ENCODE measurements around the gene LDB2.

LDB2 gene

DNA sequence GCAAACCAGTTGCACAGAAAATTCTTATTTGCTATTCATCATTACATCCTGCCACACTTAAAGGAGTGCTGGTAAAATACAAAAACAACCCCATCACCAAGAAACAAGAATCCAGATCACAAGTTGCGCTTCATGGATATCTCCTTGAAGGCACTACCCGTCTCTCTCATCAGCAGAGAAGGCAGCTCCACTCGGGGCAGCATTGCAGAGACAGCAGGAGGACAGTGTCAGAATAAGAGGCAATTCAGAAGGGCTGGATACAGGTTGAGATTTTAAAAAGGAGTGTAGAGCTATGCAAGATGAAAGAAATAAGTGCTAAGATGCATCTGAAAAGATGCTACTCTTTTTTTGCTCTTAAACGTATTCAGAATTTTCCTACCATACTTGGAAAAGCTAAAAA, 71.4 kb downstream of the LDB2 start:
- H3K9me3 Mint-ChIP-seq = no peaks in the 10 kb centered on the region
- H3K4me1 Mint-ChIP-seq (ENCODE audit: low read depth in 2 of 2) = no peaks in the 10 kb centered on the region
- H3K36me3 Mint-ChIP-seq (ENCODE audit: insufficient read depth) = no peaks in the 10 kb centered on the region
- H3K27me3 Mint-ChIP-seq = peaks cover 0 to 5% of the 10 kb centered on the region in 2 donors
- DNase-seq (no peak), ATAC-seq (replicated peaks) (no peak)
- no peak overlapping the region for H3K4me3 Mint-ChIP-seq
- H3K27ac Mint-ChIP-seq = no peak overlapping the region

DNA sequence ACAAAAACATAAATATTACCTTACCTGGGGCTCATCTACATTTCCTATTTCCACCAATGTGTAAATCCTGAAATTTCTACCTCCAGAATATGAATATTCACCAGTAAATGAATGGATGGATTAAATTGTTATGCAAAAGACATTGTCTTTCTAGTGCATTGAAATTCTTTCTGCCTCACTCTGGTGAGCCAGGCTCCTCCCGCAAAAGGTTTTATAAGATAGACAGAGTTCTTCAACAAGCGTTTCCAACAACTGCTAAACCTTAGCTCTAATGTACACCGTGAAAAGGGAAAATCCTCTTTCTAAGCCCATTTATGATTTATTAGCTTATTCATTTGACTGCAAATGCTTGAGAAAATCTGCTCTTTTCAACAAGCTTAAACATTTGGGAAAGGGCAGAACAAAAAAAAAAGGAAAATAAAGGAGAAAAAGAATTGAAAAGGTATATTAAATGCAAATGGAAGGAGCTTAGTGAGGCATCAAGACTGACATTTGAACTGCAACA, 72.0 kb downstream of the LDB2 start:
- H3K9me3 Mint-ChIP-seq = no peaks in the 10 kb centered on the region
- H3K4me3 Mint-ChIP-seq = no peak overlapping the region
- H3K4me1 Mint-ChIP-seq (ENCODE audit: low read depth in 2 of 2) = no peaks in the 10 kb centered on the region
- peaks cover 0 to 5% of the 10 kb centered on the region in 2 donors for H3K27me3 Mint-ChIP-seq
- no peak overlapping the region for H3K27ac Mint-ChIP-seq
- no peaks in the 10 kb centered on the region for H3K36me3 Mint-ChIP-seq (ENCODE audit: insufficient read depth)
- ATAC-seq (replicated peaks) = no peak
- no peak for DNase-seq

GRCh38 chr4:16824278-16824806, 74.1 kb downstream of the LDB2 start:
- no peak overlapping the region for H3K27ac Mint-ChIP-seq
- H3K27me3 Mint-ChIP-seq = peaks cover 0 to 5% of the 10 kb centered on the region in 2 donors
- no peak overlapping the region for H3K4me3 Mint-ChIP-seq
- no peaks in the 10 kb centered on the region for H3K36me3 Mint-ChIP-seq (ENCODE audit: insufficient read depth)
- DNase-seq = no peak
- H3K9me3 Mint-ChIP-seq = no peaks in the 10 kb centered on the region
- ATAC-seq (replicated peaks) = no peak
- H3K4me1 Mint-ChIP-seq (ENCODE audit: low read depth in 2 of 2) = no peaks in the 10 kb centered on the region

DNA sequence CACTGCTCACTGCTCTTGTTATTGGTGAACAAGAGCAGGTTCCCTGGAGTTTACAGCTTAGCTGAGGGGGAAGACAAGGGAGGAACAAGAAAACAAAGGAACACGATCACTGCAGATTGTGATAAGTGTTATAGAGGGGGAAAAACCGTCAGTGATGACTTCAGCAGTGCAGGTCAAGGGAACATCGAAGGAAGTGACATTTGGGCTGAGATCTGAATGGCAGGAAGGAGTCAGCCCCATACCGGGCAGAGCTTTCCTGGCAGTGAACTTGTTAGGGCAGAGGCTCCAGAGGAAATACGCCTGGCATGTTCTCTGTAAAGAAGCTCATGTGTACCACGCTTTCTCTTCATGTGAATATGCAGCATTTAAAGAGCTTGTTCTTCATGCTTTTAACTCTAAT, 78.1 kb downstream of the LDB2 start:
- Mint-ChIP-seq H3K36me3 (ENCODE audit: insufficient read depth) (no peaks in the 10 kb centered on the region), H3K4me3 (no peak overlapping the region), H3K4me1 (ENCODE audit: low read depth in 2 of 2) (no peaks in the 10 kb centered on the region), H3K27ac (no peak overlapping the region), H3K9me3 (no peaks in the 10 kb centered on the region), H3K27me3 (peaks cover 0 to 11% of the 10 kb centered on the region in 2 donors)
- DNase-seq = no peak
- ATAC-seq (replicated peaks) = no peak

DNA sequence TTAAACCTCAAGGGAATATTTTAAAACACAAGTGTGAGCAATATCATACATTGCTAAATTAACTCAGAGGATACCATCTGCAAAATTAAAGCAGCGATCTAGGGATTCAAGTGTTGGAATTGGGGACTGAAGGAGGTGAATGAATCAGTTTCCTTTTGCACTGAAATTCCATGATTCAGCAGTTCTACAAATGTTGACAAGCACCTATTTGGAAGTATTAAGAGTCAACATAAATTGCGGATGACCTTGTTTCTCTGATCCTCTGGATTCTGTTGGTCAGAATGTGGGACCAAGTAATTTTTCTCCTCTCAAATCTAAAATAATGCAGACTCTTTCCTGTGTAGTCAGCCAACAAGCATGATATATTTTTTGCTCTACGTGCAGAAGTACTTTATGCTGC, 78.8 kb downstream of the LDB2 start:
- Mint-ChIP-seq H3K4me3 (no peak overlapping the region), H3K4me1 (ENCODE audit: low read depth in 2 of 2) (no peaks in the 10 kb centered on the region), H3K9me3 (no peaks in the 10 kb centered on the region), H3K27me3 (peaks cover 0 to 11% of the 10 kb centered on the region in 2 donors), H3K36me3 (ENCODE audit: insufficient read depth) (no peaks in the 10 kb centered on the region), H3K27ac (no peak overlapping the region)
- no peak for ATAC-seq (replicated peaks)
- no peak for DNase-seq

GRCh38 chr4:16818005-16818404, 80.4 kb downstream of the LDB2 start:
- no peak overlapping the region for H3K27ac Mint-ChIP-seq
- no peak for ATAC-seq (replicated peaks)
- no peaks in the 10 kb centered on the region for H3K9me3 Mint-ChIP-seq
- no peak overlapping the region for H3K4me3 Mint-ChIP-seq
- H3K27me3 Mint-ChIP-seq = peaks cover 0 to 11% of the 10 kb centered on the region in 2 donors
- no peaks in the 10 kb centered on the region for H3K4me1 Mint-ChIP-seq (ENCODE audit: low read depth in 2 of 2)
- H3K36me3 Mint-ChIP-seq (ENCODE audit: insufficient read depth) = no peaks in the 10 kb centered on the region
- no peak for DNase-seq

DNA sequence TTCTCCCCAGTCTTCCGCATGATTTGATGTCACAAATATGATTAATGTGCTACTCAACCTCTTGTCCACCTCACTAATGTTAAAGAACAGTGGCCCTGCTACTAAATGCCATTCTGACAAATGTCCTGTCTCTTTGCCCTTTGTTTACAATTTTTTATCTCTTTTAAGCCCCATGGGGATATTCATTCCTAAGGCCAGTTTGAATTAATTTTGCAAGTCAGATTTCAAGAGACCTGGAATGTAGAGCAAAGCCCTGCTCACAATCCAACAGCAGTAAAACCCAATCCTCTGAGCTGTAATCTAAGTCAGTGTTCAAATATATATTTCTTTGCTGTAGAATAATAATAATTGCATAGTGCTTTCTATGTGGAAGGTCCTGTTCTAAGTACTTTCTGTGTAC, 81.2 kb downstream of the LDB2 start:
- no peak overlapping the region for H3K27ac Mint-ChIP-seq
- no peaks in the 10 kb centered on the region for H3K36me3 Mint-ChIP-seq (ENCODE audit: insufficient read depth)
- no peak overlapping the region for H3K4me3 Mint-ChIP-seq
- H3K9me3 Mint-ChIP-seq = no peaks in the 10 kb centered on the region
- DNase-seq = no peak
- H3K27me3 Mint-ChIP-seq = peaks cover 0 to 11% of the 10 kb centered on the region in 2 donors
- H3K4me1 Mint-ChIP-seq (ENCODE audit: low read depth in 2 of 2) = no peaks in the 10 kb centered on the region
- ATAC-seq (replicated peaks) = no peak

GRCh38 chr4:16814361-16814760, 84.1 kb downstream of the LDB2 start:
- Mint-ChIP-seq H3K4me1 (ENCODE audit: low read depth in 2 of 2) (no peaks in the 10 kb centered on the region), H3K4me3 (no peak overlapping the region), H3K27ac (no peak overlapping the region), H3K9me3 (no peaks in the 10 kb centered on the region), H3K36me3 (ENCODE audit: insufficient read depth) (peaks cover 2% of the 10 kb centered on the region), H3K27me3 (peaks cover 0 to 20% of the 10 kb centered on the region in 2 donors)
- no peak for ATAC-seq (replicated peaks)
- DNase-seq = no peak

GRCh38 chr4:16812041-16812440, 86.4 kb downstream of the LDB2 start:
- Mint-ChIP-seq H3K36me3 (ENCODE audit: insufficient read depth) (peaks cover 2% of the 10 kb centered on the region), H3K9me3 (no peaks in the 10 kb centered on the region), H3K4me1 (ENCODE audit: low read depth in 2 of 2) (no peaks in the 10 kb centered on the region), H3K4me3 (no peak overlapping the region), H3K27ac (no peak overlapping the region), H3K27me3 (peaks cover 0 to 24% of the 10 kb centered on the region in 2 donors)
- no peak for DNase-seq
- no peak for ATAC-seq (replicated peaks)

- Mint-ChIP-seq H3K27ac (no peak overlapping the region), H3K4me3 (no peak overlapping the region), H3K9me3 (no peaks in the 10 kb centered on the region), H3K27me3 (peaks cover 0 to 17% of the 10 kb centered on the region in 2 donors), H3K36me3 (ENCODE audit: insufficient read depth) (peaks cover 2% of the 10 kb centered on the region), H3K4me1 (ENCODE audit: low read depth in 2 of 2) (no peaks in the 10 kb centered on the region)
- no peak for DNase-seq
- no peak for ATAC-seq (replicated peaks)
These were observed 88.5 kb downstream of the LDB2 start for GRCh38 chr4:16809943-16810342.

- peaks cover 0 to 17% of the 10 kb centered on the region in 2 donors for H3K27me3 Mint-ChIP-seq
- H3K27ac Mint-ChIP-seq = no peak overlapping the region
These were observed 89.4 kb downstream of the LDB2 start for GRCh38 chr4:16809064-16809463.

GRCh38 chr4:16807355-16807754, 91.1 kb downstream of the LDB2 start:
- Mint-ChIP-seq H3K4me3 (no peak overlapping the region), H3K4me1 (ENCODE audit: low read depth in 2 of 2) (no peaks in the 10 kb centered on the region), H3K27me3 (peaks cover 0 to 17% of the 10 kb centered on the region in 2 donors), H3K9me3 (no peaks in the 10 kb centered on the region), H3K36me3 (ENCODE audit: insufficient read depth) (peaks cover 2% of the 10 kb centered on the region), H3K27ac (no peak overlapping the region)
- ATAC-seq (replicated peaks) (no peak), DNase-seq (no peak)

More at GRCh38 chr4:16809064-16809463, 89.4 kb downstream of the LDB2 start:
- Mint-ChIP-seq H3K4me1 (ENCODE audit: low read depth in 2 of 2) (no peaks in the 10 kb centered on the region), H3K9me3 (no peaks in the 10 kb centered on the region), H3K36me3 (ENCODE audit: insufficient read depth) (peaks cover 2% of the 10 kb centered on the region), H3K4me3 (no peak overlapping the region)
- DNase-seq (no peak), ATAC-seq (replicated peaks) (no peak)

DNA sequence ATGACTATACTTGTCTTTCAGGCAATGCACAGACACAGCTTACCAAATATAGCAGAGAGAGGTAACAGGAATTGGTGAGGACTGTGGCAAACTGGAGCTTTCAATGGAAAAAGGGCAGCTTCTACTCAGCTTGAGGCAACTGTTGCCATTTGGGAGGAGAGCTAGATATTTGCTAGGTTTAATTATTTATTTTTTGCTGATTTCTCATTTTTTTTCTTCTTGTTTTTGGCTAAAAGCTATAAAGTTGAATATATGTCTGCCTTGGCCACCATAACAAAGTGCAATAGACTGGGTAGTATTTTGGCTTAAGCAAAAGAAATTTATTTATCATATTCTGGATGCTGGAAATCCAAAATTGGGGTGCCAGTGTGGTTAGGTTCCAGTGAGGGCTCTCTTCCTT, 93.9 kb downstream of the LDB2 start:
- no peak for DNase-seq
- peaks cover 0 to 14% of the 10 kb centered on the region in 2 donors for H3K27me3 Mint-ChIP-seq
- no peak overlapping the region for H3K4me3 Mint-ChIP-seq
- ATAC-seq (replicated peaks) = no peak
- no peaks in the 10 kb centered on the region for H3K9me3 Mint-ChIP-seq
- H3K27ac Mint-ChIP-seq = no peak overlapping the region
- no peaks in the 10 kb centered on the region for H3K4me1 Mint-ChIP-seq (ENCODE audit: low read depth in 2 of 2)
- no peaks in the 10 kb centered on the region for H3K36me3 Mint-ChIP-seq (ENCODE audit: insufficient read depth)

GRCh38 chr4:16802044-16802443, 96.4 kb downstream of the LDB2 start:
- Mint-ChIP-seq H3K9me3 (no peaks in the 10 kb centered on the region), H3K4me3 (no peak overlapping the region), H3K4me1 (ENCODE audit: low read depth in 2 of 2) (no peaks in the 10 kb centered on the region), H3K27me3 (peaks cover 0 to 5% of the 10 kb centered on the region in 2 donors), H3K36me3 (ENCODE audit: insufficient read depth) (no peaks in the 10 kb centered on the region), H3K27ac (no peak overlapping the region)
- DNase-seq (no peak), ATAC-seq (replicated peaks) (no peak)

DNA sequence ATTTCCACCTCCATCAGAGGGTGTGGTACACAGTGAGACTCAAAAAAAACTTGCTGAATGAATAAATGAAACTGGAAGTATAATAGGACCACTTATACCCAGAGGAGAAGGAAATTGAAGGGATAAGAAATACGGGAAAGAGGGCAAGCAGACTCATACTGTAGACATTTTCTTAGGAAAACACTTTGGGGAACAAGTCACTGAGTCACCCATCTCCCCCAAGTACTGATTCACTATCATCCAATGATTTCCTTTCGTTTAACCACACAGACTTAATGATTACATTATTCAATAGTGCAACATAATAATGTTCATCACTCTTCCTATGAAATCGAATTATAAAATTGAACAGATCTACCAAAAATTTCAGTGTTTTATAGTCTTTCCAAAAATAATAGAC, 97.1 kb downstream of the LDB2 start:
- H3K4me1 Mint-ChIP-seq (ENCODE audit: low read depth in 2 of 2) = no peaks in the 10 kb centered on the region
- no peaks in the 10 kb centered on the region for H3K9me3 Mint-ChIP-seq
- ATAC-seq (replicated peaks) (no peak), DNase-seq (no peak)
- peaks cover 0 to 5% of the 10 kb centered on the region in 2 donors for H3K27me3 Mint-ChIP-seq
- H3K36me3 Mint-ChIP-seq (ENCODE audit: insufficient read depth) = no peaks in the 10 kb centered on the region
- no peak overlapping the region for H3K27ac Mint-ChIP-seq
- H3K4me3 Mint-ChIP-seq = no peak overlapping the region
